CD14-positive monocyte (primary cell): Measurements from ENCODE around the gene OR1B1. TPM values are rescaled to one million over a fixed set of nuclear protein-coding genes. Genes with fewer than 3 reads are reported as not detected.

Source experiments
- DNase-seq, 3 donors: peaks; one replicate each; pipeline ENCODE4 v3.0.0-alpha.2; 2011 to 2022
- H2AFZ ChIP-seq: 2 replicates; pipeline ENCODE4 v1.6.0; 2012; ENCODE audit warnings: mild to moderate bottlenecking, low read depth, low read length, inconsistent platforms; ENCODE audit not compliant: insufficient read depth, poor library complexity, severe bottlenecking
- H3K27ac ChIP-seq, 2 donors: 1 replicate in 1 of 2; 2 replicates in 1 of 2; pipeline ENCODE4 v1.5.1; 2012 to 2013; ENCODE audit warnings: low read length in 2 of 2, control low read depth in 1 of 2, inconsistent platforms in 1 of 2, low read depth in 1 of 2, mild to moderate bottlenecking in 1 of 2
- H3K27me3 ChIP-seq, 2 donors: one replicate each; pipeline versions ENCODE4 v1.6.0 to v1.6.1; 2011 to 2013; ENCODE audit warnings: low read length in 2 of 2; ENCODE audit not compliant: control insufficient read depth in 2 of 2, insufficient read depth in 2 of 2
- H3K36me3 ChIP-seq, 2 donors: replicated peaks in 1 of 2; 1 replicate in 1 of 2; 2 replicates in 1 of 2; pipeline versions ENCODE4 v1.5.1 to v1.6.1; 2012 to 2013; ENCODE audit warnings: low read length in 2 of 2, control low read depth in 1 of 2, inconsistent platforms in 1 of 2, mild to moderate bottlenecking in 1 of 2; ENCODE audit not compliant: insufficient read depth in 2 of 2, control insufficient read depth in 1 of 2
- H3K4me1 ChIP-seq, 2 donors: 1 replicate in 1 of 2; 2 replicates in 1 of 2; pipeline versions ENCODE4 v1.5.1 to v1.6.1; 2012 to 2013; ENCODE audit warnings: low read length in 2 of 2, control low read depth in 1 of 2, inconsistent platforms in 1 of 2, mild to moderate bottlenecking in 1 of 2, moderate library complexity in 1 of 2; ENCODE audit not compliant: insufficient read depth in 2 of 2, control insufficient read depth in 1 of 2
- H3K4me2 ChIP-seq: replicated peaks from 2 replicates; pipeline ENCODE3; 2012; ENCODE audit warnings: low read length, moderate library complexity, mild to moderate bottlenecking; ENCODE audit not compliant: poor library complexity, severe bottlenecking; ENCODE audit errors: extremely low read depth
- H3K4me3 ChIP-seq, 3 experiments: fragments of 200-600 bp in 1 of 3; sonication (generic) in 1 of 3; replicated peaks in 1 of 3; 1 replicate in 2 of 3; 2 replicates in 1 of 3; pipeline ENCODE4 v1.5.1; 2011 to 2013; ENCODE audit warnings: low read length in 3 of 3, mild to moderate bottlenecking in 3 of 3, control low read depth in 2 of 3, low read depth in 2 of 3, inconsistent platforms in 1 of 3, moderate library complexity in 1 of 3
- H3K79me2 ChIP-seq: 2 replicates; pipeline ENCODE4 v1.6.0; 2012; ENCODE audit warnings: mild to moderate bottlenecking, control low read depth, inconsistent platforms, low read length, moderate library complexity; ENCODE audit not compliant: insufficient read depth
- H3K9ac ChIP-seq: 2 replicates; pipeline ENCODE4 v1.6.0; 2017; ENCODE audit warnings: low read length, mild to moderate bottlenecking; ENCODE audit not compliant: insufficient read depth, poor library complexity, severe bottlenecking
- H3K9me3 ChIP-seq, 2 donors: replicated peaks in 1 of 2; 1 replicate in 1 of 2; 2 replicates in 1 of 2; pipeline versions ENCODE4 v1.5.1 to v1.6.1; 2012 to 2013; ENCODE audit warnings: low read length in 2 of 2, control low read depth in 1 of 2; ENCODE audit not compliant: control insufficient read depth in 1 of 2, insufficient read depth in 1 of 2
- H4K20me1 ChIP-seq: 2 replicates; pipeline ENCODE4 v1.6.0; 2012; ENCODE audit warnings: mild to moderate bottlenecking, low read length, control low read depth, moderate library complexity; ENCODE audit not compliant: insufficient read depth
- H3K27ac Mint-ChIP-seq, 7 donors: one replicate each; pipeline ENCODE4 v1.8.0; 2020; ENCODE audit warnings: mild to moderate bottlenecking in 7 of 7, mixed read lengths in 7 of 7, moderate library complexity in 6 of 7, inconsistent platforms in 2 of 7
- H3K27me3 Mint-ChIP-seq, 3 donors: one replicate each; pipeline ENCODE4 v1.8.0; 2021 to 2022; ENCODE audit warnings: low read depth in 3 of 3, mild to moderate bottlenecking in 3 of 3, mixed read lengths in 3 of 3, moderate library complexity in 3 of 3, inconsistent platforms in 1 of 3
- H3K36me3 Mint-ChIP-seq, 2 donors: one replicate each; pipeline ENCODE4 v1.8.0; 2020; ENCODE audit warnings: mixed read lengths in 2 of 2, inconsistent platforms in 1 of 2, mild to moderate bottlenecking in 1 of 2
- H3K4me1 Mint-ChIP-seq: one replicate; pipeline ENCODE4 v1.8.0; 2020; ENCODE audit warnings: mild to moderate bottlenecking, mixed read lengths
- H3K4me3 Mint-ChIP-seq, 2 donors: one replicate each; pipeline ENCODE4 v1.8.0; 2020; ENCODE audit warnings: mild to moderate bottlenecking in 2 of 2, mixed read lengths in 2 of 2, moderate library complexity in 1 of 2
- H3K9me3 Mint-ChIP-seq, 7 donors: one replicate each; pipeline ENCODE4 v1.8.0; 2020 to 2022; ENCODE audit warnings: mixed read lengths in 7 of 7, mild to moderate bottlenecking in 6 of 7, moderate library complexity in 6 of 7, inconsistent platforms in 2 of 7
- CTCF ChIP-seq: fragments of 200-600 bp; IDR thresholded peaks from one replicate; pipeline ENCODE4 v1.8.0; 2022; ENCODE audit warnings: antibody characterized with exemption, mild to moderate bottlenecking
- WGBS: methylation state at CpG from one replicate; pipeline ENCODE4 v1.1.5; 2013; ENCODE audit warnings: missing lambda C conversion rate; ENCODE audit not compliant: insufficient coverage; 5-methylcytosine and 5-hydroxymethylcytosine counted together
- intact Hi-C, 2 donors: fragments of 100-400 bp; cut with micrococcal nuclease; formaldehyde crosslinking; loops; one replicate each; pipeline versions ENCODE4 v1.15.0 to v1.15.1; 2023
- polyA plus RNA-seq, 3 donors: library from polyadenylated mRNA; depleted of rRNA in 1 of 3; unstranded in 2 of 3; stranded (reverse) in 1 of 3; fragments of 300-500 nt in 2 of 3; fragments of >200 nt in 1 of 3; fragmentation: Illumina TruSeq in 2 of 3; gene quantifications; 1 replicate in 2 of 3; 2 replicates in 1 of 3; pipeline ENCODE4 v1.2.3, GENCODE V29; 2012 to 2021

Gene OR1B1
- polyA plus RNA-seq, 3 donors, result not detected

GRCh38 chr9:122661416-122661815 lies 4.0 kb upstream of the OR1B1 start, which contains the start of gene OR1L1:
Gene OR1L1 (plus strand): TSS chr9:122661716. CDS start chr9:122661716, 0 bp downstream.
- Histone ChIP-seq H3K4me3 (no peak within 1 kb of the TSS), H4K20me1 (no peaks in the 10 kb centered on the region), H3K36me3 (no peaks in the 10 kb centered on the region), H3K4me1 (no peaks in the 10 kb centered on the region), H3K9ac (no peak within 1 kb of the TSS), H3K4me2 (no peak within 1 kb of the TSS), H3K79me2 (no peaks in the 10 kb centered on the region), H2AFZ (no peak within 1 kb of the TSS), H3K27ac (no peak within 1 kb of the TSS), H3K27me3 (no peaks in the 10 kb centered on the region), H3K9me3 (peaks cover 0 to 6% of the 10 kb centered on the region in 2 donors)
- 86% methylated on average over 2 of the region's 2 CpGs for WGBS
- Mint-ChIP-seq H3K27ac (no peak within 1 kb of the TSS), H3K4me1 (no peaks in the 10 kb centered on the region), H3K9me3 (peaks cover 0 to 6% (median 3%) of the 10 kb centered on the region in 7 donors), H3K36me3 (no peaks in the 10 kb centered on the region), H3K4me3 (no peak within 1 kb of the TSS), H3K27me3 (peaks cover 0 to 2% (median 0%) of the 10 kb centered on the region in 3 donors)
- intact Hi-C loops, result no loop called here
- DNase-seq, result no peak
- no peak for TF ChIP-seq CTCF

- peaks cover 0 to 3% (median 0%) of the 10 kb centered on the region in 3 donors for H3K27me3 Mint-ChIP-seq
- Histone ChIP-seq H3K9me3 (no peaks in the 10 kb centered on the region), H4K20me1 (no peaks in the 10 kb centered on the region), H3K27ac (no peak overlapping the region), H3K4me1 (no peaks in the 10 kb centered on the region), H3K36me3 (no peaks in the 10 kb centered on the region), H3K9ac (no peak overlapping the region), H3K27me3 (no peaks in the 10 kb centered on the region), H3K79me2 (no peaks in the 10 kb centered on the region), H3K4me3 (no peak overlapping the region), H3K4me2 (no peak overlapping the region), H2AFZ (no peak overlapping the region)
- no peaks in the 10 kb centered on the region for H3K36me3 Mint-ChIP-seq
- H3K9me3 Mint-ChIP-seq, result peaks cover 0 to 4% (median 0%) of the 10 kb centered on the region in 7 donors
- WGBS, result 10% methylated on average over 1 of the region's 1 CpG
- no peaks in the 10 kb centered on the region for H3K4me1 Mint-ChIP-seq
- intact Hi-C loops, result no loop called here
- no peak for DNase-seq
- no peak overlapping the region for H3K27ac Mint-ChIP-seq
- H3K4me3 Mint-ChIP-seq, result no peak overlapping the region
- TF ChIP-seq CTCF, result no peak
These were observed 1.0 kb downstream of the OR1B1 start for GRCh38 chr9:122656378-122656777.
